Stomach (tissue), 9 donors: Measurements from ENCODE around the gene CHMP4B. TPM values are rescaled to one million over a fixed set of nuclear protein-coding genes. Genes with fewer than 3 reads are reported as not detected.

Experiments used
- DNase-seq, 2 donors: peaks; one replicate each; pipeline versions ENCODE4 v3.0.0 to v3.0.0-alpha.2; 2013 to 2019
- H3K27ac ChIP-seq, 5 donors: fragments of 200-600 bp in 4 of 5; sonication (generic) in 4 of 5; one replicate each; pipeline ENCODE4 v1.5.1; 2013 to 2019; ENCODE audit warnings: mild to moderate bottlenecking in 1 of 5, moderate library complexity in 1 of 5
- H3K27me3 ChIP-seq, 3 donors: fragments of 200-600 bp; sonication (generic); one replicate each; pipeline ENCODE4 v1.5.1; 2017 to 2019; ENCODE audit warnings: mixed run types in 1 of 3
- H3K36me3 ChIP-seq, 4 donors: fragments of 200-600 bp; sonication (generic); 1 replicate in 3 of 4; 2 replicates in 1 of 4; pipeline ENCODE4 v1.5.1; 2016 to 2019
- H3K4me1 ChIP-seq, 4 donors: fragments of 200-600 bp; sonication (generic); one replicate each; pipeline ENCODE4 v1.5.1; 2016 to 2019
- H3K4me3 ChIP-seq, 4 donors: fragments of 200-600 bp; sonication (generic) in 3 of 4; one replicate each; pipeline ENCODE4 v1.5.1; 2016 to 2019; ENCODE audit warnings: mild to moderate bottlenecking in 1 of 4
- H3K9me3 ChIP-seq, 4 donors: fragments of 200-600 bp; sonication (generic); one replicate each; pipeline ENCODE4 v1.5.1; 2016 to 2019
- EP300 ChIP-seq: sonication (generic); formaldehyde crosslinking; IDR thresholded peaks from one replicate; pipeline ENCODE4 v1.6.1; 2017; ENCODE audit warnings: antibody characterized with exemption
- POLR2A ChIP-seq, 4 donors: fragments of 450-650 bp; IDR thresholded peaks; one replicate each; pipeline ENCODE4 v1.6.1; 2016; ENCODE audit warnings: antibody characterized with exemption in 4 of 4, control low read depth in 2 of 4, mild to moderate bottlenecking in 1 of 4, moderate library complexity in 1 of 4
- POLR2AphosphoS5 ChIP-seq, 3 donors: sonication (generic); formaldehyde crosslinking; IDR thresholded peaks; one replicate each; pipeline ENCODE4 v1.6.1; 2016; ENCODE audit warnings: antibody characterized with exemption in 3 of 3
- WGBS, 5 donors: extraction: QIAGEN DNeasy Blood & Tissue Kit in 3 of 5; methylation state at CpG; one replicate each; pipeline versions ENCODE4 v1.1.5 to v1.1.7; 2013 to 2018; 5-methylcytosine and 5-hydroxymethylcytosine counted together
- intact Hi-C: fragments of 100-400 bp; cut with DNase I; formaldehyde crosslinking; loops from one replicate; pipeline ENCODE4 v1.15.1; 2023; ENCODE audit warnings: low total_unique reads
- polyA plus RNA-seq, 3 donors: library from polyadenylated mRNA; stranded (reverse); fragments of 200-250 nt; gene quantifications; one replicate each; pipeline ENCODE4 v1.2.3, GENCODE V29; 2013
- total RNA-seq, 5 donors: library from RNA; depleted of rRNA; stranded (reverse); fragments of >200 nt; gene quantifications; one replicate each; pipeline versions ENCODE4 v1.1.0 to v1.2.3, GENCODE V29; 2014 to 2016
- TF ChIP-seq, protein P1 (sequence below), 7 experiments: fragments of 450-650 bp in 4 of 7; fragments of 200-600 bp in 3 of 7; sonication (generic) in 3 of 7; IDR thresholded peaks; one replicate each; pipeline ENCODE4 v1.5.1; 2016 to 2019; ENCODE audit warnings: antibody characterized with exemption in 7 of 7, control low read depth in 2 of 7, mild to moderate bottlenecking in 1 of 7
- donor health status: healthy with polysubstance abuse.
- donor health status: Bipolar disorder and iron deficiency.
- donor health status: healthy.

CHMP4B gene
- total and polyA plus RNA-seq, 8 donors = 48.4 to 166 (median 98.5) TPM

GRCh38 chr20:33784225-33784624 lies 26.9 kb upstream of the CHMP4B start:
- H3K4me3 ChIP-seq = no peak overlapping the region
- intact Hi-C loops = no loop called here

GRCh38 chr20:33785503-33785902 lies 25.6 kb upstream of the CHMP4B start:
- Histone ChIP-seq H3K27me3 (no peaks in the 10 kb centered on the region), H3K9me3 (no peaks in the 10 kb centered on the region), H3K4me3 (no peak overlapping the region), H3K27ac (no peak overlapping the region), H3K4me1 (peaks cover 14 to 30% (median 22%) of the 10 kb centered on the region in 4 donors), H3K36me3 (peaks cover 0 to 32% (median 10%) of the 10 kb centered on the region in 4 donors)
- no peak for DNase-seq
- TF ChIP-seq EP300 (no peak), POLR2A (IDR thresholded peaks at IDR 0.05) (no peak), POLR2AphosphoS5 (IDR thresholded peaks at IDR 0.05) (no peak)
- TF ChIP-seq, protein P1, sequence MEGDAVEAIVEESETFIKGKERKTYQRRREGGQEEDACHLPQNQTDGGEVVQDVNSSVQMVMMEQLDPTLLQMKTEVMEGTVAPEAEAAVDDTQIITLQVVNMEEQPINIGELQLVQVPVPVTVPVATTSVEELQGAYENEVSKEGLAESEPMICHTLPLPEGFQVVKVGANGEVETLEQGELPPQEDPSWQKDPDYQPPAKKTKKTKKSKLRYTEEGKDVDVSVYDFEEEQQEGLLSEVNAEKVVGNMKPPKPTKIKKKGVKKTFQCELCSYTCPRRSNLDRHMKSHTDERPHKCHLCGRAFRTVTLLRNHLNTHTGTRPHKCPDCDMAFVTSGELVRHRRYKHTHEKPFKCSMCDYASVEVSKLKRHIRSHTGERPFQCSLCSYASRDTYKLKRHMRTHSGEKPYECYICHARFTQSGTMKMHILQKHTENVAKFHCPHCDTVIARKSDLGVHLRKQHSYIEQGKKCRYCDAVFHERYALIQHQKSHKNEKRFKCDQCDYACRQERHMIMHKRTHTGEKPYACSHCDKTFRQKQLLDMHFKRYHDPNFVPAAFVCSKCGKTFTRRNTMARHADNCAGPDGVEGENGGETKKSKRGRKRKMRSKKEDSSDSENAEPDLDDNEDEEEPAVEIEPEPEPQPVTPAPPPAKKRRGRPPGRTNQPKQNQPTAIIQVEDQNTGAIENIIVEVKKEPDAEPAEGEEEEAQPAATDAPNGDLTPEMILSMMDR (IDR thresholded peaks at IDR 0.05) = no peak
- intact Hi-C loops = no loop called here
- 75 to 91% (median 87%) methylated on average over 5 of the region's 5 CpGs for WGBS, 5 donors

More at GRCh38 chr20:33784225-33784624, 26.9 kb upstream of the CHMP4B start:
- no peak for DNase-seq
- H3K4me1 ChIP-seq = peaks cover 8 to 19% (median 9%) of the 10 kb centered on the region in 4 donors
- 78 to 97% (median 87%) methylated on average over 2 of the region's 2 CpGs for WGBS, 5 donors
- no peak overlapping the region for H3K27ac ChIP-seq
- no peaks in the 10 kb centered on the region for H3K27me3 ChIP-seq
- peaks cover 0 to 26% (median 10%) of the 10 kb centered on the region in 4 donors for H3K36me3 ChIP-seq
- no peaks in the 10 kb centered on the region for H3K9me3 ChIP-seq
- TF ChIP-seq POLR2A (IDR thresholded peaks at IDR 0.05) = no peak
- TF ChIP-seq POLR2AphosphoS5 (IDR thresholded peaks at IDR 0.05) = no peak
- TF ChIP-seq, protein P1 (IDR thresholded peaks at IDR 0.05) = no peak
- TF ChIP-seq EP300 = no peak

DNA sequence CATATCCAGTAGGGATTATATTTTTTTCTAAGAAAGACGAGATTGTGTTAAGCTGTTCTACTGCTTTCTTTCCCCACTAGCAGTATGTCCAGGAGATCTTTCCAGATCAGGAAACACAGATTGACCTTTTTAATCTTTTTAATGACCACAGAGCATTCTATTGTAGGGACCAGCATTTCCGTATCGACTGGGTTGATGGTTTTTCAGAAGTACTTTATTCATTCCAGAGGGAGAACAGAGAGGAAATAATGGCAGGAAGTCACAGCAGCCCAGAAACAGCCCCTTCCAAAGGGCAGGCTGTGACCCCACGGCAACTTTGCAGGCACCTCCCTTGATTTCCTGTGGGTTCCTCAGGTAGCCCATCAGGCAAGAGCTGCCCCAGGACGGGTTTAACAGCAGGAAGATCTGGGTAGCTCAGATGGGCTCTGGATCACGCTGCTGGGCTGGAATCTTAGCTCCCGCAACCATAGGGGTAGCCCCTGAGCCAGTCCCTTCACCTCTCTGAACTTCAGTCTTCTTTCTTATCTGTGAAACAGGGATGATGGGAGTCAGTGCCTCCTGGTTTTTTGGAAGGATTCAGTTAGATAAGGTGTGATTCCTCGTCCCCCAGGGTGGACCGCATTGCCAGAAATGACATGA lies 23.8 kb upstream of the CHMP4B start:
- H3K4me1 ChIP-seq = peaks cover 21 to 47% (median 30%) of the 10 kb centered on the region in 4 donors
- intact Hi-C loops = no loop called here
- DNase-seq = no peak
- no peaks in the 10 kb centered on the region for H3K27me3 ChIP-seq
- peak overlapping the region in 2 of 5 donors; percentile 80 to 87 for H3K27ac ChIP-seq
- TF ChIP-seq POLR2AphosphoS5 (IDR thresholded peaks at IDR 0.05) (no peak), EP300 (no peak), POLR2A (IDR thresholded peaks at IDR 0.05) (no peak)
- TF ChIP-seq, protein P1 (IDR thresholded peaks at IDR 0.05) = no peak
- H3K36me3 ChIP-seq = peaks cover 0 to 28% (median 14%) of the 10 kb centered on the region in 4 donors
- no peaks in the 10 kb centered on the region for H3K9me3 ChIP-seq
- H3K4me3 ChIP-seq = no peak overlapping the region
- WGBS, 5 donors = 64 to 75% (median 71%) methylated on average over 9 of the region's 9 CpGs

DNA sequence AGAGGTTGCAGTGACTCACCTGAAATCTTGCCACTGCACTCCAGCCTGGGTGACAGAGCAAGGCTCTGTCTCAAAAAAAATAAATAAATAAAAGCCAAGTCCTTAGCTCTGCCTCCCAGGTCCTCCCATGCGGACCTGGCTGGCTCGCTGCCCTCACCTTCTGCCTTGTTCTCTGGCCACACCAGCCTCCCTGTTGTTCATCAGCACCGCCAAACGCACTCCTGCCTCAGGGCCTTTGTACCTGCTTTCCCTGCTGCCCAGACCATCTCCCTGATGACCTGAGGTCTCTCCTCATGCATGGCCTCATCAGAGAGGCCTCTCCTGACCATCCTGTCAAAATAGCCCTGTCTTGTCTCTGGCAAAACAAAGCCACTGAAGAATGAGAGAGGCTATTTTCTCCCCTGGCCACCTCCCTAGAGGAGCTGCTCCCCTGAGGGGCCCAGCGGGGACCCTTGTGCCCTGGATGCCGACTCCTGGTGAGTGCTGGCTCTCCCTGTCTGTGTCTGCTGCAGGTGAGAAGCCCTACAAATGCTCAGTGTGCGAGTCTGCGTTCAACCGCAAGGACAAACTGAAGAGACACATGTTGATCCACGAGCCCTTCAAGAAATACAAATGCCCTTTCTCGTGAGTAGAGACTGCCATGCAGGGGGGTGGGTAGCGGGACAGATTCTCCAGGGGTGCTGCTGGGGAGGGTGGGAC lies 22.6 kb upstream of the CHMP4B start:
- H3K4me1 ChIP-seq = peaks cover 21 to 58% (median 32%) of the 10 kb centered on the region in 4 donors
- no peaks in the 10 kb centered on the region for H3K9me3 ChIP-seq
- no peak overlapping the region for H3K4me3 ChIP-seq
- intact Hi-C loops = no loop called here
- H3K27me3 ChIP-seq = no peaks in the 10 kb centered on the region
- H3K36me3 ChIP-seq = peaks cover 0 to 17% (median 11%) of the 10 kb centered on the region in 4 donors
- 85 to 93% (median 89%) methylated on average over 12 of the region's 12 CpGs for WGBS, 5 donors
- H3K27ac ChIP-seq = peak overlapping the region; percentile 66 to 87 (median 83)
- peak in 1 of 2 donors; percentile 79 for DNase-seq
- TF ChIP-seq POLR2AphosphoS5 (IDR thresholded peaks at IDR 0.05) = peak in 1 of 3 donors; percentile 35
- TF ChIP-seq POLR2A (IDR thresholded peaks at IDR 0.05) = no peak
- TF ChIP-seq, protein P1 (IDR thresholded peaks at IDR 0.05) = no peak
- TF ChIP-seq EP300 = no peak
